ENCODE measurements around the gene SLC9A3.

Gene SLC9A3

DNA sequence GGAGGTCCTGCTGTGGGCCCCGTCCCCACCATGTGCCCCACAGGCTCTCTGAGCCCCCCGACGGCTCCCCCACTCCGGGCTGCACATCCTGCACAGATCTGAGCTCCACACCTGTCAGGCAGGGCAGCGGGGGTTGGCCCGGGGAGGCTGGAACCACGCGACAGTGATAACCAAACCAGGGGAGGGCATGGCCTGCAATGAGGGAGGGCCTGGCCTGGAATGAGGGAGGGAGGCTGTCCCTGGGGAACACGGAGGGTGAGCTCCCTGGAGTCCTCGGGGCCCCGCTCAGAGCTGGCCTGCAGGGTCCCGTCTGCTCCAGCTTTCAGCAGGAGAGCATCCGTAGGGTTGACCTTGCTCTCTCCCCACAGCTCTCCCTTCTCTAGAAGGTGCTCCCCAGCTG, 30.5 kb downstream of the SLC9A3 start:
- TF ChIP-seq ZFX (IDR thresholded peaks at IDR 0.05; ENCODE audit: borderline replicate concordance): no peak
- TF ChIP-seq, protein P1, sequence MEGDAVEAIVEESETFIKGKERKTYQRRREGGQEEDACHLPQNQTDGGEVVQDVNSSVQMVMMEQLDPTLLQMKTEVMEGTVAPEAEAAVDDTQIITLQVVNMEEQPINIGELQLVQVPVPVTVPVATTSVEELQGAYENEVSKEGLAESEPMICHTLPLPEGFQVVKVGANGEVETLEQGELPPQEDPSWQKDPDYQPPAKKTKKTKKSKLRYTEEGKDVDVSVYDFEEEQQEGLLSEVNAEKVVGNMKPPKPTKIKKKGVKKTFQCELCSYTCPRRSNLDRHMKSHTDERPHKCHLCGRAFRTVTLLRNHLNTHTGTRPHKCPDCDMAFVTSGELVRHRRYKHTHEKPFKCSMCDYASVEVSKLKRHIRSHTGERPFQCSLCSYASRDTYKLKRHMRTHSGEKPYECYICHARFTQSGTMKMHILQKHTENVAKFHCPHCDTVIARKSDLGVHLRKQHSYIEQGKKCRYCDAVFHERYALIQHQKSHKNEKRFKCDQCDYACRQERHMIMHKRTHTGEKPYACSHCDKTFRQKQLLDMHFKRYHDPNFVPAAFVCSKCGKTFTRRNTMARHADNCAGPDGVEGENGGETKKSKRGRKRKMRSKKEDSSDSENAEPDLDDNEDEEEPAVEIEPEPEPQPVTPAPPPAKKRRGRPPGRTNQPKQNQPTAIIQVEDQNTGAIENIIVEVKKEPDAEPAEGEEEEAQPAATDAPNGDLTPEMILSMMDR (IDR thresholded peaks at IDR 0.05): no peak
- H3K27ac ChIP-seq: no peak overlapping the region

DNA sequence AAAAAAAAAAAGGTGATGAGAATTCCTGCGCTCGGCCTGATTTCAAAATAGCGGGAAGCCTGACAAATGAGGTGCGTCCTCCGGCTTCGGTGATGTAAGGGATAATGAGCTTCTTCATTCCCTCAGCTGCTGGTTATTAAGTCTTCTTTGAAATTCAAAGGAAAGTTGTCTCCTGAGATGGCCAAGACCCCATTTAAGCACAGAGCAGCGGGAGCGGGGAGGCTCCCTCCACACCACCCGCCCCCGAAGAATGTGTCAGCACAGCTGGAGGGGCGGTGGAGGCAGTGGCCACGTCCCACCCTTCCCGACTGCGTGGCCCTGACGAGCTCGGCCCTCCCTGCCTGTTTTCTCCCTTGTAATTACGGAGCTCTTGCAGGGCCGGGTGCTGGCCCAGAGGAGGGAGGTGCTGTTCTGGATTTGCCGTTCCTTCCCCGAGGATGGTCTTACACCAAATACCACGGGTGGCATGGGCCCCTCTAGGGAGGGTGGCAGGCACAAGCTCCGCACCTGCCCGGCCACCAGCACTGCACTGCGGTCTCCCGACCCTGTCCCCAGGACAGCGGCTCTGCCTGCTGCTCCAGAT, 31.0 kb downstream of the SLC9A3 start:
- H3K27ac ChIP-seq: no peak overlapping the region
- TF ChIP-seq ZFX (IDR thresholded peaks at IDR 0.05; ENCODE audit: borderline replicate concordance): no peak
- TF ChIP-seq, protein P1 (IDR thresholded peaks at IDR 0.05): no peak

DNA sequence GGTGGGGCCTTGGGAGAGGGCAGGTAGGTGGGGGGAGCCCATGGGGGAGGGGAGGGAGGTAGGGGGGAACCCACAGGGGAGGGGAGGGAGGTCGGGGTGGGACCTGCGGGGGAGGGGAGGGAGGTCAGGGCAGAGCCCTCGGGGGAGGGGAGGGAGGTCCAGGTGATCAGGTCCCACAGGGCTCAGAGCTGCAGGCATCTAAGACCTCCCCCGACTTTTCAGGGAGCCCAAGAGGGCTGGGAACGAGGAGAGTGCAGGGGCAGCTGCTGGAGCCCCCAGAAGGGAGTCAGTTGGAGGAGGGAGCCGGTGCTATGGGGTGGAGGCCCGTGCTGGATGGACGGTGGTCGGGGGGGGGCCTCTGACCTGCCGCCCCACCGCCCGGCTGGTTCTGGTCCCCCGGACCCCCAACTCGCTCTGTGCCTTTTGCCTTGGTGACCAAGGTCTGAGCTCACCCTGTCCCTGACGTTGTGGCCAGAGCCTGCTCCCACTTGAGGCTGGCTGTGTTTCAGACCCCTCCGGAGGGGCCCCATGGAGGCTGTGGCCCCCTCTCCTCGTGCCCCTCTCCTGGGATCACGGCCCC, 31.8 kb downstream of the SLC9A3 start:
- no peak overlapping the region for H3K27ac ChIP-seq
- TF ChIP-seq, protein P1 (IDR thresholded peaks at IDR 0.05): no peak
- TF ChIP-seq ZFX (IDR thresholded peaks at IDR 0.05; ENCODE audit: borderline replicate concordance): no peak

DNA sequence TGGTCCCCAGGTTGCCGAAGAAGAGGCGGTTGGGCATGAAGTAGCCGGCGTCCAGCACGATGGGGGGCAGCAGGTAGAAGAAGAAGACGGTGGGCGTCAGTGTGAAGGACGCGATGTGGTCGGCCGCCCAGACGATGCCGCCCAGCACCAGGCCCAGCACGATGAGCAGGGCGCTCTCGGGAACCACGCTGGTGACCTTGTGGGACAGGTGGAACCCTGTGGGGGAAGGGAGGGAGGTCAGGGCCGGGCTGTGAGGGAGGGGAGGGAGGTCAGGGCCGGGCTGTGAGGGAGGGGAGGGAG, 32.4 kb downstream of the SLC9A3 start:
- TF ChIP-seq ZFX (IDR thresholded peaks at IDR 0.05; ENCODE audit: borderline replicate concordance): no peak
- TF ChIP-seq, protein P1 (IDR thresholded peaks at IDR 0.05): no peak
- no peak overlapping the region for H3K27ac ChIP-seq

DNA sequence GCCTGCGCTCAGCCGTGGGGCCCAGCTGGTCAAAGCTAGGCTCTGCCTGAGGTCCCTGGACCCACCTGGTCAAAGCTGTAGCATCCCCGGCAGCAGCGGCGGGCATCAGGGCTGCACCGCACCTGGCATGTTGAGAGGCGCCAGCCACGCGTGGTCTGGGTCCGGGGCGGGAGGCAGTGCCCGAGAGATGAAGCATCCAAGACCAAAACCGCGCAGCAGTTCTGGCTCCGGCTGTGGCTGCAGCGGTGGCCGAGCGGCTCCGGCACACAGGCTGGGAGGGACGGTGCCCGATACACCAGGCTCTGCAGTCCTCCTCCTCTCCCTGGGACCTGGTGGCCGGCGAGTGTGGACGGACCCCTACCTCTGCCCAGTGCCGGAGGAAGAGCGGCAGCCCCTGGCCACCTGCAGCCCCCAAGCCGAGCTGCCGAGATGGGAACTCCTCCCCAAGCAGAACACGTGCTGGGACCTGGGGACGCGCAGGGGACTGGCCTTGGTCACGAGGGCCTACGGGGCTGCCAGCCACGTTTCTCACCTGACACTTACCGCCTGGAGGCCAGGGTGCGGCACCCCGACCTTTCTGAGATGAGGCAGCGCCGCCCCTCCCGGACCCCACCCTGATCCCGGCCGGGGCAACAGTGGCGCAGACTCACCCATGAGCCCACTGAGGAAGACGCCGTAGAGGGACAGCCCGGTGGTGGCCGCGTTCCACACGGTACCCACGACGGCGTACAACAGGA, 33.0 kb downstream of the SLC9A3 start:
- H3K27ac ChIP-seq: no peak overlapping the region
- no peak for TF ChIP-seq ZFX (IDR thresholded peaks at IDR 0.05; ENCODE audit: borderline replicate concordance)
- TF ChIP-seq, protein P1 (IDR thresholded peaks at IDR 0.05): no peak

DNA sequence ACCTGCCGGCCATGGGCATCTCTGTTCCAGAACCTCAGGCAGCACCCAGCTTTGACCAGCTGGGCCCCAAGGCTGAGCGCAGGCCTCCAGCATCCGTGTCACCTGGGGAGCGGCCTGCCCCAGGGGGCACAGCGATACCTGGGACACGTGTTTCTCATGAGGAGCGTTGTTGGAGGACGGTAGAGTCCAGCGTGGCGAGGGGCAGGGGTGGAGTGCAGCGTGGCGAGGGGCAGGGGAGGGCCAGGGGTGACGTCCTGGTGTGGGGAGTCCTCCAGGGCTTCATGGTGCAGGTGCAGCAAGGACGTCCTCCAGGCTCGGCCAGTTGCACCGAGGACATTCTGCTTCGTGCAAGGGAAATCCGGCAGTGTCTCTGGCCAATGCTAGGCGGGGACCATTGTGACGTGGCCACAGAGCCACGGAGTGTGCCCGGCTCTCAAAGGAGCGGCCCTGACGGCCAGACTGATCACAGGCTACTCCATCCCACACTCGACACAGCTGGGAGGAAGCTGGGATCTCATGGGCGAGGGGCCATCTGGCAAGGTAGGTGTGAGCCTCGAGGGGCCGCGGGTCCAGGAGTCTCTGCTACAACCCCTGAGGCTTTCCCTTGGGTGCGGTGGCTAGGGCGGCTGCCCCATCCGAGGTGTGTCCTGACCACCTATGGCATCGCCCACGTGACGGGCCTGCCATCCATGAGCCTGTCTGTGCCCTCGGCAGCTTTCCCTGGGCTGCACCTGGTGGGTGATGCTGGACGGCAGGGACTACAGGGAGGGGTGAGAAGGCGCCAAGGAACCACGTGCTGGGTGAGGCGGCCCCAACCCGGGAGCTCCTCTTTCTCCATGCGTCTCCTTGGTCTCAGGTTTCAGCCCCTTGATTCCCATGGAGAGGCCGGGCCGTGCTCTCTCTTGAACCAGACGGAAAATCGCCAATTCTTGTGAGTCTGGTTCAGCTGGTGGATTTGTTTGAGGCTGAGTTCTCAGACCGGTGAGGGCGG, 33.8 kb downstream of the SLC9A3 start:
- H3K27ac ChIP-seq: no peak overlapping the region
- TF ChIP-seq, protein P1 (IDR thresholded peaks at IDR 0.05): no peak
- TF ChIP-seq ZFX (IDR thresholded peaks at IDR 0.05; ENCODE audit: borderline replicate concordance): no peak

Data from 22Rv1 (cell line).